IPS-11a (cell line): ENCODE data around the gene HUWE1.
"Not testable (repeated sequence)": the region's sequence is repeated elsewhere in the genome, so short reads cannot be mapped to it uniquely, and the experiment has no call there.

Experiments used
- H3K4me3 ChIP-seq: one replicate; pipeline ENCODE4 v1.5.1; 2013; ENCODE audit warnings: low read depth, low read length, control low read depth

The HUWE1 gene, protein sequence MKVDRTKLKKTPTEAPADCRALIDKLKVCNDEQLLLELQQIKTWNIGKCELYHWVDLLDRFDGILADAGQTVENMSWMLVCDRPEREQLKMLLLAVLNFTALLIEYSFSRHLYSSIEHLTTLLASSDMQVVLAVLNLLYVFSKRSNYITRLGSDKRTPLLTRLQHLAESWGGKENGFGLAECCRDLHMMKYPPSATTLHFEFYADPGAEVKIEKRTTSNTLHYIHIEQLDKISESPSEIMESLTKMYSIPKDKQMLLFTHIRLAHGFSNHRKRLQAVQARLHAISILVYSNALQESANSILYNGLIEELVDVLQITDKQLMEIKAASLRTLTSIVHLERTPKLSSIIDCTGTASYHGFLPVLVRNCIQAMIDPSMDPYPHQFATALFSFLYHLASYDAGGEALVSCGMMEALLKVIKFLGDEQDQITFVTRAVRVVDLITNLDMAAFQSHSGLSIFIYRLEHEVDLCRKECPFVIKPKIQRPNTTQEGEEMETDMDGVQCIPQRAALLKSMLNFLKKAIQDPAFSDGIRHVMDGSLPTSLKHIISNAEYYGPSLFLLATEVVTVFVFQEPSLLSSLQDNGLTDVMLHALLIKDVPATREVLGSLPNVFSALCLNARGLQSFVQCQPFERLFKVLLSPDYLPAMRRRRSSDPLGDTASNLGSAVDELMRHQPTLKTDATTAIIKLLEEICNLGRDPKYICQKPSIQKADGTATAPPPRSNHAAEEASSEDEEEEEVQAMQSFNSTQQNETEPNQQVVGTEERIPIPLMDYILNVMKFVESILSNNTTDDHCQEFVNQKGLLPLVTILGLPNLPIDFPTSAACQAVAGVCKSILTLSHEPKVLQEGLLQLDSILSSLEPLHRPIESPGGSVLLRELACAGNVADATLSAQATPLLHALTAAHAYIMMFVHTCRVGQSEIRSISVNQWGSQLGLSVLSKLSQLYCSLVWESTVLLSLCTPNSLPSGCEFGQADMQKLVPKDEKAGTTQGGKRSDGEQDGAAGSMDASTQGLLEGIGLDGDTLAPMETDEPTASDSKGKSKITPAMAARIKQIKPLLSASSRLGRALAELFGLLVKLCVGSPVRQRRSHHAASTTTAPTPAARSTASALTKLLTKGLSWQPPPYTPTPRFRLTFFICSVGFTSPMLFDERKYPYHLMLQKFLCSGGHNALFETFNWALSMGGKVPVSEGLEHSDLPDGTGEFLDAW (N-terminal part only)

DNA sequence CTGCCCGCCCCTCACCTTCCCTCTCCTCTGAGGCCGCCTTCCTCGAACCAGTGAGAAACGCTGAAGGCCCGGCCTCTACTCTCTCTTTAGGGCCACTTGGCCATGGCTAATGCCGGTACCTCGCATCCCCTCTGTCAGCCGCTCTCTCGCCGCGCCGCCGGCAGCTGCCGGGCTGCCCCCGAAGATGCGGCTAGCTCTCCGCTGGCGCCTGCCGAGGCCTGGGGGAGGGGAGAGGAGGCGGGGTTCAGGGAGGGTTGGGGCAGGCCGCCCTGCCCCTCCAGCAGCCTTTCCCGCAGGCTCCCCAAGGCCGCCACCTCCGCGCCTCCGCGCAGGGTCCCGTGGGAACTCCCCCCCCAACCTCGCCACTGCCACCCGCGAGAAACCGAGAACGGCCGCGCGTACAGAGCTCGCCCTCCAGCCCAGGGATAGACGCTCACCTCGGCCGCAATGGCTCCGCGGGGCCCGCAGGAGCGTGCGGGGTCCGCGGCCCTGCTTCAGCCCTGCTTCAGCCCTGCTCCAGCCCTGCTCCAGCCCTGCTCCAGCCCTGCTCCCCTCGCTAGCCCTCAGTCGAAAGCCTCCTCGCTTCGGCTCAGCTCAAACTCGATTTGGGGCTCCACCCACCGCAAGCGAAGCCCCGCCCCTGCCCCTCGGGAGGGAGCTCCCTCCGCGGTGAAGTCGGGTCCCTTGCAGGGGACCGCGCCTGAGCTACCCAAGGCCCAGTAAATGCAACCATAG is at the start of gene HUWE1:
TSS of gene HUWE1 (minus strand) at position 569 of the 735 bp plus-strand sequence. CDS start 32,612 bp downstream, outside the sequence.
- H3K4me3 ChIP-seq = peak within 1 kb of the TSS; percentile 67

DNA sequence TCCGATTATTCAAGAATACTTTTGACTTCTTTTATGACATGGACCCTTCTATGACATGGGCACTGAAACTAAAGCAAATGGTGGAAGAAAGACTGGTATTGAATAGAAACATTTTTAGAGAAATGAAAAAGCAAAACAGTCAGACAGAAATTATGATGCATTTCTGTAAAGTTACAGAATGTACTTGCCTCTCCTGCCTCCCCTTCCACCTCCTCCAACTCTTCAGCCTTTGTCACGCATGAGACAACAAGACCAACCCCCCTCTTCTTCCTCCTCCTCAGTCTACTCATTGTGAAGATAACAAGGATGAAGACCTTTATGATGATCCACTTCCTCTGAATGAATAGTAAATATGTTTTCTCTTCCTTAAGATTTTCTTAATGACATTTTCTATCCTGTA is 46.3 kb upstream of the HUWE1 start:
- no peak overlapping the region for H3K4me3 ChIP-seq

DNA sequence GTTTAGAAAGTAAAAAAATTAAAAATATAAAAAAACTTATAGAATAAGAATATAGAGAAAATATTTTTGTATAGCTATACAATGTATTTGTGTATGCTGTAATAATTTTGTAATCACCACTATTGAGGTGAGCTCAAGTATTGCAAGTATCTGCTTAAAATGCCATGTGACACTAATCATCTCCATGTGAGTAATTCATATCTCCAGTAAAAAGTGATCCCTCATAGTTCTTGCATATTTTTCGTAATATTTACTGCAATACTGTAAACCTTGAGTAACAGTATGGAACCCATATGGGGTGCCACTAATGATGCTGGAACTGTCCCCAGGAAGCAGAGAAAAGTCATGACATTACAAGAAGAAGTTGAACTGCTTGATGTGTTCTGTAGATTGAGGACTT is 43.2 kb upstream of the HUWE1 start:
- H3K4me3 ChIP-seq = no peak overlapping the region

DNA sequence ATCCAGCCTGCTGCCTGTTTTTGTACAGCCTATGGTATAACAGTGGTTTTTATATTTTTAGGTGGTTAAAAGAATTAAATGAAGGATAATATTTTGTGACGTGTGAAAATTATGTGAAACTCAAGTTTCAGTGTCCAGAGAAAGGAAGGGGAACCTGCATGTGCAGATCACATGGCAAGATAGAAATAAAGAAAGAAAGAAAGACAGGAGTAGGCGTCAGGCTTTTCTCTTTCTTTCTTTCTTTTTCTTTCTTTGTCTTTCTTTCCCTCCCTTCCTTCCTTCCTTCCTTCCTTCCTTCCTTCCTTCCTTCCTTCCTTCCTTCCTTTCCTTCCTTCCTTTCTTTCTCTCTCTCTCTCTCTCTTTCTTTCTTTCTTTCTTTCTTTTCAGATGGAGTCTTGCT is 42.0 kb upstream of the HUWE1 start:
- no peak overlapping the region for H3K4me3 ChIP-seq

DNA sequence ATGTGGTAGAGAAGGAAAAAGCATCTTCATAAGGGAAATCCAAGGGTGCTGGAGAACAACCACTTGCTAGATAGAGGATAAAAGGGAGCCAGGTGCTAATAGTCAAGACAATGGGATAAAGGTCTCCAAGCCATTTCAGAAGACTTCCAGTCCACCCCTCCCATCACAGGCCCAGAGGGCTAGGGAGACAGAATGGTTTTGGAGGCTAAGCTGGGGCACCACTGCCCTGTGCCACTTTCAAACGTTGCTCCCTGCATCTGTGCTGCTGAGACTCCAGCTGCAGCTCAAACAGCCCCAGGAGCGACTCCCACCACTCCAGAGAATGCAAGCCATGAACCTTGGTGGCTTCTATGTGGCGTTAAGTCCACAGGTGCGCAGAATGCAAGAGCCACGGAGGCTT is 38.4 kb upstream of the HUWE1 start:
- H3K4me3 ChIP-seq = no peak overlapping the region

DNA sequence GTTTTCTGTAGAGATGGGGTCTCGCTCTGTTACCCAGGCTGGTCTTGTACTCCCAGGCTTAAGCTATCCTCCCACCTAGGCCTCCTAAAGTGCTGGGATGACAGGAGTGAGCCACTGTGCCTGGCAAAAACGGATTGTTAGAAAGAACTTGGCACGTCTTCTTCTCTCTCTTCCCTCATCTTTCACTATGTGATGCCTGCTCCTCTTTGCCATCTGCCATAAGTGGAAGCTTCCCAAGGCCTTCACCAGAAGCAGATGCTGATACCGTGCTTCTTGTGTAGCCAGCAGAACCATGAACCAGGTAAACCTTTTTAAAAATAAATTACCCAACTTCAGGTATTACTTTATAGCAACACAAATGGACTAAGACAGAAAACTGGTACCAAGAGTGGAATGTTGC is 36.9 kb upstream of the HUWE1 start:
- no peak overlapping the region for H3K4me3 ChIP-seq

DNA sequence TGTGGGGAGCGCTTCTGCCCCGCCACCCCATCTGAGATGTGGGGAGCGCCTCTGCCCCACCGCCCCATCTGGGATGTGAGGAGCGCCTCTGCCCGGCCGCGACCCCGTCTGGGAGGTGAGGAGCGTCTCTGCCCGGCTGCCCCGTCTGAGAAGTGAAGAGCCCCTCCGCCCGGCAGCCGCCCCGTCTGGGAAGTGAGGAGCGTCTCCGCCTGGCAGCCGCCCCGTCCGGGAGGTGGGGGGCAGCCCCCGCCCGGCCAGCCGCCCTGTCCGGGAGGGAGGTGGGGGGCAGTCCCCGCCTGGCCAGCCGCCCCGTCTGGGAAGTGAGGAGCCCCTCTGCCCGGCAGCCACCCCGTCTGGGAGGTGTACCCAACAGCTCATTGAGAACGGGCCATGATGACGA is 35.1 kb upstream of the HUWE1 start:
- H3K4me3 ChIP-seq = not testable (repeated sequence)

DNA sequence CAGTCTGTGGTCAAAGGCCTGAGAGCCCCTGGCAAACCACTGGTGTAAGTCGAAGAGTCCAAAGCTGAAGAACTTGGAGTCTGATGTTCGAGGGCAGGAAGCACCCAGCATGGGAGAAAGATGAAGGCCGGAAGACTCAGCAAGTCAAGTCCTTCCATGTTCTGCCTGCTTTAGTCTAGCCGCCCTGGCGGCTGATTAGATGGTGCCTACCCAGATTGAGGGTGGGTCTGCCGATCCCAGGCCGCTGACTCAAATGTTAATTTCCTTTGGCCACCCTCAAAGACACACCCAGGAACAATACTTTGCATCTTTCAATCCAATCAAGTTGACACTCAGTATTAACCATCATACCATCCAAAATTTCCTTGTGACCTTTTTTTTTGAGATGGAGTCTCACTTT is 33.1 kb upstream of the HUWE1 start:
- H3K4me3 ChIP-seq = not testable (repeated sequence)

DNA sequence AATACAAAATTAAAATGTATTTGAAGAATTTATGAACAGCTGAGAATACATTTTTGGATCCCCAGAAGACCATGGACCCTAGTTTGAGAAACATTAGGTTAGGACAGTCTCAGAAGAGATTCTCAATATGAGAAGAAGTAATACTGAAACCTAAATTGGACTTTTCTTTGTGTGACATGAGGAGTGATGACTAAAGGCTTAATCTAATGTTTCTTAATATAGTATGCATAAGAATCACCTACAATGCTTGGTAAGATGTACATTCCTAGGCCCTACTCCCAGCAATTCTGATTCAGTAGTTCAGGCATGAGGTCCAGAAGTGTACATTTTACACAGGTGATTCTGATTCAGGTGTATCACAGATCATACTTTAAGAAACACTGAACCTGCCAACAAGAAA is 31.6 kb upstream of the HUWE1 start:
- H3K4me3 ChIP-seq = no peak overlapping the region

DNA sequence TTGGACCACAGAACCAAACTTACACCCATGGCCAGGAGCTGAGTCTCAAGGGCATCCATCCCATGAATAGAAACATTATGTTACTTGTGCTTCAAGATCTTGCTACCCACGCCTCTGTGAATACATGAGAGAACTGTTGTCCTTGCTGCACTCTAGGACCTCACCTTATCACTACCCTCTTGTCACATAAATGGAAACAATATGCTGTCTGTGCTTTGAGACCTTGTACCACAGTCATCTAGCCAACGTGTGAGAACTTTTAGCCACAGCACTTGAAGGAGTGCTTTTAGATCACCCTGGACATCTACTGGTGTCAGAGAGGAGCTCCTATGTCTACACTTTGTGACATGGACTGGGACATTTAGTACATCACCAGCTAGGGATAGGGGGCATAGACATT is 30.7 kb upstream of the HUWE1 start:
- H3K4me3 ChIP-seq = no peak overlapping the region

DNA sequence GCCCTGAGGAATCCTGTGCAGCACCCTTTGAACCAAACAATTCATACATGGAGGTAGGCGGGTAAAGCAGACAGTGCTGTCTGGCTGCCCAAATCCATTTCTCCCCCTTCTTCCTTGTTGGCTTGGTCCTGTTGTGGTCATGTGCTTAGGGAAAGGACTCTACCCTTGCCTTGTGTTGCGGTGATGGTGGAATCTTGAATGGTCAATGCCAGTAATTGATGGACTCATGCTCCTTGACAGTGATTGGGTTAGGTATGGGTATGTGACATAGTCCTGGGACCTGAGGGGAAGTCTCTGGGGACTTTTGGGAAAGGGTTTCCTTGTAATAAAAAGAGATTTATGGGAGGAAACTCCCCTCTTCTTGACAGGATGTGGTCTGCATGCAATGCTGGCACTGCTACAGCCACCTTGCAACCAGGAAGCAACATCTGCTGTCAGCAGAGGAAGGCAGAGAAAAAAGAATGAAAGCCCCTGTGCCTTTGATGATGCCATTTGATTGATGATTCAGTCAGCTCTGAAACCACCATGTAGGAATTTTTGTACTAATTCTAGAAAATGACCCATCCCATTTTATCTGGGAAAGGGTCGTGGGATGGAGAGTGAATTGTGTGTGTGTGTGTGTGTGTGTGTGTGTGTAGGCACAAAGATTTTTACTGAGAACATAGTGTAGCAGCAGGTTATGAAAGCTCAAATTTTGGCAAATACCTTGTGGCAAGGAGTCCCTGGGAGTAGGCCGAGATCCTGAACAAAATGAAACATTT is 30.0 kb upstream of the HUWE1 start:
- H3K4me3 ChIP-seq = no peak overlapping the region

DNA sequence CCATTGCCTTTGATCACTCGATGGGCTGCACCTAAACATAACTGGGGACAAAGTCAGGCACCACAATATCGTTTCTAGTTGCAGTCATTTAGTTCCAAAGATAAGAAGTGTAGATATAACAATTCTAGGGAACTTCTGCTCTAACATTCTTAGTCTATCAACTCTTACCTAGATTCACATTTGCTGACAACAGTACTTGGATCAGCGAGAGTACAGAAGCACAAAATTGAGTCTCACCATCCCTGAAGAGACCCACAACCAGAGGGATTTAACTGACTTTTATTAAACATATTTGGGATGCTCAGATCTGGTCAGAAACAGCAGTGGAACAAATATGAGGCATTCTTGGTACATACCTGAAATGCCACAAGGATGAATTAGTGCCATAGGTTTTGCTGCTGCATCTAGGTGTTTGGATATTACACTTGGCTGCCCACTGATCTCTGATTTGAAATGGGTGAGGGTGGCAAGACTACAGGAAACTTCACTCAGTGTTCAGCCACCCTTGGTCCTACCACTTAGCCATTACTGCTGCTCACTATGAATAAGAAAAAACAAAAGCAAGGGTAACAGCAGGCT is 28.9 kb upstream of the HUWE1 start:
- H3K4me3 ChIP-seq = no peak overlapping the region

DNA sequence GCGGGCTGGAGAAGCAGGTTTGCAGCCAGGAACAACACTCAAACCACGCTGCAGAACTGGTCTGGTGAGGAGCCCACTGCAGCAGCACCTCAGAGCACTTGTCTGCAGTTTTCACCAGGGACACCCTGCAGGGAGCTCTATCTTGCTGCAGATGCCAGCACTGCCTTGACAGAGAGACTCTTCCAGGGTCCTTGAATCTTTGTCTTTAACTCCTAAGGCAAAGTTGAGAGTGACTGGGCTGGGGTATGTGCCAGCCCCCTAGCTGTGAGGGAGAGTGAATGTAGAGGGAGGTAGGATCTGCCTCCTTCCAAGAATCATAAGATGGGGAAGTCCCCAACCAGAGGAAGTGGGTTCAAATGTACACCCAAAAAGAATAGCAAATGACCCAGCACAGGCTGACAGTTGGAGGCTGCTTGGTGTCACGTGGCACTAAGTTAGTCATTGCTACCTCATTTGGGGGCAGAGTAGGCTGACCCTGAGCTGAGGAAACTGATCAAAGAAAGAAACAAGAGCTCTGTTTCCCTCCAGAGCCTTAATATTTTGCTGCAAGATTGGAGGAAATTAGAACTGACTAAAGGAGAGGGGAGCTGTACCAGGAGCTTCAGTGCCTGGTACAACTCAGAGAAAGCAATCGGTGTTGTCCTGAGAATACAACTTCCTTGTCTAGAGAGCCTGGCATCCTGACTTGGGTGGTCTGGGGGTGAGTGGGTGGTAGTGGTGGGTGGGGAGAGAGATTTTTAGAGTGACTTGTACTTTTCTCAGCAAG is 28.2 kb upstream of the HUWE1 start:
- H3K4me3 ChIP-seq = no peak overlapping the region

DNA sequence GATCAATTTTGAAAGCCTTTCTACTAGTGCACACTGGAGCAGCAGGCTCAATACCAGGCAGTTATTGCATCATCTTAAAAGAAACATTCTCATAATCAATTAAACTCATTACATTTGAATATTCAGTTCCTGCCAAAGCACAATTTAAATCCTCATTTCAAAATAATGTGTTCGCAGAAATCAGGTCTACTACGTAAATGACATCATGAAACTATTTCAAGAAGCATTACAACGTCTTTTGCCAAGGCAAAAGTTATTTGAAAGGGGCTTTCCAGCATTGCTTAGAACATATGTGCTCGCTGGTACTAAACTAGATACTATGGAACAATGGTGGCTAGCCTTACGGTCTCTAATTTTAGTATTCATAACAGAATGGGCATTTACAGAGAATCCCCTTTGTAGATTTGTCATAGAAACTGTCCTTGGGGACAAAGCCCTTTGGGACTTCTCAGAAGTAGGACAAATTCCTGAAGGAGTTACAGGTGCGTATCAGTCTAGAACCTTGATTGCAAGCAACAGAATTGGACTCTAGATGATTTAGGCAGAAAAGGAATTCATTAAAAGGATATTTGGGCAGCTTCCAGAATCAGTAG is 27.6 kb upstream of the HUWE1 start:
- H3K4me3 ChIP-seq = no peak overlapping the region

DNA sequence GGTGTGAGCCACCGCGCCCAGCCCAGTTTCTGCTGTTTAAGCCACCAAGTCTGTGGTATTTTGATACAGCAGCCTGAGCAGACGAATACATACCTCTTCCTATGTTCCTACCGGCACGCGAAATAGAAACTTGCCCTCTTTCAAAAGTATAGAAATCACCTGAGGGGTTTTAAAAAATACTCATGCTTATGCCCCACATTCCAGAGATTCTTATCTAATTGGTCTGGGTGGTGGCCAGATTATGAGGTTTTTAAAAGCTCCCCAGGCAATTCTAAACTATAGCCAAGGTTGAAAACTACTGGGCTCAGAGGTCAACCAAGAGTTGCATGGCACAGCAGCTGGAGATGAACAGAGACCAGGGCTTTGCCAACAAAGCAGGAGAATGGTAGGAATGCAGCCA is 24.9 kb upstream of the HUWE1 start:
- H3K4me3 ChIP-seq = no peak overlapping the region

DNA sequence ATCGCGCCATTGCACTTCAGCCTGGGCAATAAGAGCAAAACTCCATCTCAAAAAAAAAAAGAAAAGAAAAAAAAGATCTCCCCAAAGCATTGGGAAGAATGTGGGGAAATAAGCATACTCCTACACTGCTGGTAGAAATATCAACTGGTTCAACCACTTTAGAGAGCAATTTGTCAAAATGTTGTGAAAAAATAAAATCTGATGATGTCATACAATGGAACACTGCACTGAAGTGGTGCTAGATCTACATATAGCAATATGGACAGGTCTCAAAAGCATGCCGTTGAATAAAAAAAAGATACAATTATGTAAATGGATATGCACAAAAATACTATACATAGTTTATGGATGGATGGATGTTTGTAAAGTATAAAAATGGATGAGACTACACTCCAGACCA is 18.3 kb upstream of the HUWE1 start:
- no peak overlapping the region for H3K4me3 ChIP-seq

DNA sequence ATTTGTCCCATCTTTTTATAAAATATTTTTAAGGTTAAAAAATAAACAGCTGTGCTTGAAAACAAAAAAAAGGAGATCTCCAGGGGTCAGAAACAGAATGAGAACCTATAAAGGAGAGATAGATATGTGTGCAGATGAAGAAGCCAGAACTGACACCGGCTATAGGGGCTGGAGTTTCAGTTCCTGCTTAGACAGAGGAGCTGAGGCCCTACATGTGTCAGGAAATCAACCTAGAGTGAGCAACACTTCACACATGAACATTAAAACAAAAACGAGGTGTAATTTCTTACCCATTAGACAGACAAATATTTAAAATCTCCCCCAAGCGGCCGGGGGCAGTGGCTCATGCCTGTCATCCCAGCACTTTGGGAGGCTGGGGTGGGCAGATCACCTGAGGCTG is 17.8 kb upstream of the HUWE1 start:
- no peak overlapping the region for H3K4me3 ChIP-seq

DNA sequence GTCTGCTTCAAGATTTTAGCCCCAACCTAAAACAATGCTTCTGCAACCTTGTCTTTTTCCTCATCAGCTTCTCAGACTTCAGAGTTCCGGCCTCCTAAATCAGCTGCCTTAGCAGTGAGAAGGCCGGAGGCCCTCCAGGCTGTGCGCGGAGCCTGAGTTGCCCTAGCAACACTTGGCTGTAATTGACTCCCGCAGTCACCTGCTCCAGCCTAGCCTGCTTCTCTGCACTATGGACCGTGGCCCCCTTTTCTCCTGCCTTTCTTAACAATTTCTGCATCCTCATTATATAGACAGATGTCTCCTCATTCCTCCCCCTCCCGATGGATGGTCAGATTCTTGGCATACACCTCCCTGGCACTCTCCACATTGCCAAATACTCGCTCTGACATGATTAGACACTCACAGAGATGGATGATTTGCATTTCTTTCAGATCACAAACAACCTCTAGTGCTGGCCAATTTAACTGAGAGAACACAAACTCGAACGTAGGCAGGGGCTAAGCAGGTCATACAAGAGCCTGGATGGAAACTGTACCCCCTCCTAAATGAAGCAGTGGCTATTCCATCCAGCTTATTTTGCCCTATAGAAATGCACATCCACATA is 9.5 kb upstream of the HUWE1 start:
- no peak overlapping the region for H3K4me3 ChIP-seq
